ENCODE results near the gene LNPEP.

Gene LNPEP

DNA sequence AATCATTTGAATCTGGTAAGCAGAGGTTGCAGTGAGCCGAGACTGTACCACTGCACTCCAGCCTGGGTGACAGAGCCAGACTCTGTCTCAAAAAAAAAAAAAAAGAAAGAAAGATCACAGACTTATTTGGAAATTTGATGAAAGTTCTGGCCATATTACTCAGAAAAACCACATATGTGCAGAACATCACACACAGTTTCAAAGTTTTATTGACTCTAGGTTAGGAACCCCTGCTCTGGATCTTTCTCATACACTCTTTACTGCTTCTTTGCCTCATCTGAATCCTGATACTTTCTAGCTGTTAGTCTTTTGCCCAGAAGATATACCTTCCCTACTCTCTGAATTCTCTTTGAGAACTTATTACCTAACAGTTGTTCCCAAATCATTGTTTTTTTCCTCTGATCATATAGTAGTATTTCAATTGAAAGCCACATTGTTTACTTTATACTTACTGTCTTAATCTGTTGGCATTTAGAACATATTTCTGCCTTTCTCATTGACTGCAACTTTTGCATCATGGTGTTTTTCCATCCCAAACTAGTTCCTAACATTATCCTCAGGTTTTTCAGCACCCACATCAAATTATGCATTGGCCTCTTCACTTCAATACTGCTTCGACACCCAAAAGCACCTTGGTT, 68.7 kb downstream of the LNPEP start:
- DNase-seq = no peak

DNA sequence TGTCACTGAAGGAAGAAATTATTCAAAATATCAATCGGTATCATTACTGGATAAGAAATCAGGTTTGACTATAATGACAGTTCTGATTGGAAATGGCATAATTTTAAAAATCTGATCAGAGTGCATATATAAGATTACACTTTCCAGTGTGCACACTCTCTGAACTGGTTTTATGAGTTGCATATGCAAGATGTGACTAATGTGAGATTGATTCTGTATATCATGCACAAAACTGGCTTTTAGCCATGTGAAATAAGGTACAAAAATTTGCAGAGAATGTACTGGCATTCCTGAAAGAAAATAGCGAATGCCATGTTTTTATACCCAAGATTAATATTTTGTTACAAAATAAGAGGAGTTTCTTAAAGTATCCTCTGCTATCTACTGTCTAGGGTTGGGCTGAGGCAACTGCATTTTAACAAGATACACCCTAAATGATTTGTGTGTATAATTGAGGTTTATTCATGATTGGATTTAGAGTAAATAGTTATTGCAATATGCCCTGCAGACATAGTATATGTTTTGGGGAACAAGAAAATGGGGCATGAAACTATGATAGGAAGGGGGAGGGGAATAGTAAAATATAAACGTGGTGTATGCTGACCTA, 70.7 kb downstream of the LNPEP start:
- DNase-seq = no peak

DNA sequence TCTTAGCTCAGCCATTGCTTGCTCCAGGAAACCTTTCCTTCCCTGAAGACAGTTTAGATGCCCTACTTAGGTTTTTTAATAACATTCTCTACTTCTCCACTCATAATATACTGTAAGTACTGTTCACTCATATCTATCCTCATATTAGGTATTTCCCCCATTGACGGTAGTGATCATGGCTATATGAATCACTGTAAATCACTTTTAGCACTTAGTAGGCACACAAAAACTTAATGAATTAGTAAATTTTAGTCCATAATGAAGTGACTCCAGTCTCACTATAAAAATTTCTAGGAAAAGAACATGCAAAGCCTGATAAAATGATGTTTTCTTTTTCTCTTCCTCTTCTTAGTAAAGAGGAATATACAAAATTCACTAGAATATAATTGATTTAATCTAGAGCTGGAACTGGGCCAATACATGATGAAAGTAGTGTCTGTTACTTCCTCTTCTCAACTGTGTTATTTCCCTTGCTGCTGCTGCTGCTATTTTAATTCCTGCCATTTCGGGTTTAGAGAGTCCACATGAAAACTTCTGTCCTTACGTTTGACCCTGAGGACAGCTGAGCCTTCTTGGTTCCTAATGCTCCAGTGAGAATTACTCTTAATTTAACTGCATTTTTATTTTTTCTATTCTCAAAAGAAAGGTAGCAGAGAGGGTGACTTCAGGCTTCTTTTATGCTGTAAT, 73.5 kb downstream of the LNPEP start:
- DNase-seq = no peak

DNA sequence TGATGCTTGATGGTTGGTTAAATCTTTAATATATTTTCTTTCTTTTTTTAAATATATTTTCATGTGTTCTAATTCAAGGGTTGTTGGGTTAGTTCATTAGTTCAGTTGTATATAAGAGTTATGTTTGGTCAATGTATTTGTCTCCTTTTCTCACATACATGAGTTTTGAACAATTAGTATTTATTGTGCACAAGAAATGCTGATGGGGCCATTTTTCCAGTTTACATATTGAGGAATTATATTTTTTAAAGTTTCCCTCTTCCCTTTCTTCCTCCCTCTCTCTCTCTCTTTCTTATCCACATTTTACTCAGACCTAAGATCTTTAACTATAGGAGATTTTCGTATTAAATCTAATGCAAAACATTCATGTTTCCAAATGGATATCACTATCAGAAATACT, 74.0 kb downstream of the LNPEP start:
- DNase-seq = no peak

DNA sequence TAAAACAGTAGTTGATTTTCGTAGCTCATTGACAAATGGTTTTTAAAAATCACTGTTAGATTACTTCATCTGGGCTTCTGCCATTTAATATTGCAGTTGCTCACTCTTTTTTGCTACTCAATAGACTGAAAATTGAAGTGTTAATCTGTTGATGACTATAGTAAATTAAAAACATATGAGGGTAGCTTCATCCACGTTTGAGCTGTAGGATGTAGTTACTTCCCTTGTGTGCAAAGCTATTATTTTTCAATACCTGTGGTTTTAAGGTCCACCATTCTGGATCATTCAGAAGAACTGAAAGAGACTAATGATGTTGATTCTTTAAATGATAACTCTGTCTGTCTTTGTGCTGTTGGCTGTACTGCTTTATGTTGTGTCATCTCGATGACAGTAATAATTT, 74.7 kb downstream of the LNPEP start:
- no peak for DNase-seq

DNA sequence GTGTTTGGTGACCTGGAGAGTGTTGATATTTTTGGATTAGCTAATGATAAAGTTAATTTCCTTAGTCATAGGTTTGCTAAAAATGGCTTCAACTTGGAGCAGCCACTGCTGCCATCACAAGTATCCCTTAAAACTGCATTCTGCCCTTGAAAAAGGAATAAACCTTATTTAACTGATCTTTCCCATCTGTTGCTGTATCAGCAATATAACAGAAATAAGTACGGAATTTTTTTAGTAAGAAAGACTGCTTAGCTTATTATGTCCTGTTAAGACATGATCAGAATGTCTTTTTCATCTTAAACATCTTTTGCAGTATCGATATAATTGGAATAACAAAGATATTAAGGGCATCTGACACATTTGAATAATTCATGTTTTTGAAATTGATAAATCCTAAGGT, 75.7 kb downstream of the LNPEP start:
- no peak for DNase-seq

DNA sequence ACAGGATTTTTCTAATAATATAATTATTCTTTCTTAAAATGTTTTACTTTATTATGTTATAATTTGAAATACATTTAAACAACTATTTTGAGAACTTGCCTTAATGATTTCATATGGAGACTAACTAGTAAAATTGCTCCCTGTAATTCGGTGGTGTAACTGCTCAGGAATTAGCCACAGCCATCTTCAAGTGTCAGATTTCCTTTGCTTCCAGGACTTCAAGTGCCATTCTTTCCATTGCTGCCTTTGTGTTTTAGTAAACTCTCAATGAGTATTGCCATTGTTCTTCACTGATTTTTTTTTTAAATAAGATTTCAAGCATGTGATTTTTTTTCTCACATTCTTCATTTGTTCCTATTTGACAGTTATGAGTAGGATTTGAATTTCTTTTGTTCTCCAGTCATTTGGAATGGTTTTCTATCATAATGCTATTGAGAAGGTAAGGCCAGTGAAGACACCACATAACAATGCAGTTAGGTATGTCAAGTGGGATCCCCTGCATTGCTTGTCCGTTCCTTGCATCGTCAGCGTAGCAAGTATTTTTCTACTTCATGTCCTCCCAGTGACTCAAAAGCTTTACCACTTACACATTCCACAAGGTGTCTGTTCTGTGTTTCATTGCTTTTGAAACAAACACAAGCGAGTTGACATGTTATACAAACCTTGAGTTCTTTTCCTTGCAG, 83.7 kb downstream of the LNPEP start:
- DNase-seq = no peak

DNA sequence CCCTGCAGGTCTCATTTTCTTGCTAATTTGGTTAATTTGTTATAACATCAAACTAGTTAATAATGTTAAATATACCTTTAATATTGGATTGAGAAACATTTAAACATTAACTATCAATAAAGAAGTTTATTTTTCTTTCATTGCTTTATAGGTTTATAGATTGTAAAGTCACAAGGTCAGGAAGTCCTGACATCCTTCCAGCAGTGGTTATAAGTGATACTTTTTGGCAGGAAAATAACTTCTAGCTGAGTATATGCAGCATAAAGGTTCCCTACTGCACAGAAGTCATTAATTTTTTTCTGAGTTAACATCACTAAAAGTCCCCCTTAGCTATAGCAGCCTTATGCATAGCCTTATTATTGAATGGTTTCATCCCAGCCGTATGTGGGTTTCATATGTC, 85.5 kb downstream of the LNPEP start:
- no peak for DNase-seq

DNA sequence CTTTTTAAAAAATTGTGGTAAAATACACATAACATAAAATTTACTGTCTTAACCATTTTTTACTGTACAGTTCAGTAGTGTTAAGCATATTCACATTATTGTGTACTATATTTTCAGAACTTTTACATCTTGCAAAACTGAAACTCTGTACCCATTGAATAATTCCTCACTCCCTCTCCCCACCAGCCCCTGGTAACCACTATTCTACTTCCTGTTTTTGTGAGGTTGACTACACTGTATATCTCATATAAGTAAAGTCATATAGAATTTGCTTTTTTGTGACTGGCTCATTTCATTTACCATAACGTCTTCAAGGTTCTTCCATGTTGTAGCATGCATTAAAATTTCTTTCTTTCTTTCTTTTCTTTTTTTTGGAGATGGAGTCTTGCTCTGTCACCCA, 87.0 kb downstream of the LNPEP start:
- DNase-seq = no peak

DNA sequence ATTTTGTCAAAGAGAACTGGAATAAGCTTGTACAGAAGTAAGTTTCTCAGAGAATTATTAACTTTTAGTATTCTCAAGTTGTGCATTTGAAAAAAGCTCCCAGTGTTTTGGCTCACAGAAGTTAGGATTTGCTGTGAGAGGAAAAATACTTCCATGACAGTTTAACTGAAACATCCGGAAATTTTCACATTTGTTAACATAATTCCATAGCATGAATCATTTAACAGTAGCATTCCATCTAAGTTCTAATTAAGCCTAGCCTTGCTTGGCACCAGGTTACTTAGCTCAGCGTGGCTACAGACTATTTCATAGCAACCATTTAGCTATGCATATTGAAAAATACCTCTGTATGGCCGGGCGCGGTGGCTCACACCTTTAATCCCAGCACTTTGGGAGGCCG, 90.8 kb downstream of the LNPEP start:
- DNase-seq = no peak

DNA sequence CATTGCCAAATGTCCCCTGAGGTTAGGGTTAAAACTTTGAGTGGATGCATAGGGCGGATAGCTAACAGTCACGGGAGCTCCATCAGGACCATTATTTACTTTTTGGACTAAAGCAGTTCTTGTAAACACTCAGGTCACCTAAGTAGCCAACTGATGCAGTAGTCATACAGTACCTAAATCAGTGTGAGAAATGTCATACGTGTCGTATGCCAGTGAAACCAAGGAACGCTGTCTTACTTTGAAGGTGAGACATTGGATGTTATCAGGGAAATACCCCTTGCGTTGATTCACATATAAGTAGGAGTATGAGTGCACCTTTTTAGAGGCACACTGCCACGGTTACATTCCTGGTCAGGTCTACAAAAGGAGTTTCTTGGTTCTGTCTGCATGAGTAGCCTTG, 101.9 kb downstream of the LNPEP start:
- DNase-seq = peak; percentile 25

DNA sequence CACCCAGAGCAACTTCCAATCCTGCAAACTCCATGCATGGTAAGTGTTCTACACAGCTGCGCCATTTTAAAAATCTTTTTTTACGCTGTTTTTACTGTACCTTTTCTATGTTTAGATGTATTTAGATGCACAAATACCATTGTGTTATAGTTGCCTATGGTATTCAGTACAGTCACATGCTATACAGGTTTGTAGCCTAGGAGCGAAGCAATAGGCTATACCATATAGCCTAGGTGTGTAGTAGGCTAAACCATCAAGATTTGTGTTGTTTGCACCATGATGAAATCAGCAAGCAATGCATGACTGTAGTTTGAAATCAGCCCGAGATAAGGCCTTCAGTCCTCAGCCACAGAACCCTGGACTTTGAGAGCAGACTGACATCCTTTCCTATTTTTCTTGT, 105.4 kb downstream of the LNPEP start:
- no peak for DNase-seq

DNA sequence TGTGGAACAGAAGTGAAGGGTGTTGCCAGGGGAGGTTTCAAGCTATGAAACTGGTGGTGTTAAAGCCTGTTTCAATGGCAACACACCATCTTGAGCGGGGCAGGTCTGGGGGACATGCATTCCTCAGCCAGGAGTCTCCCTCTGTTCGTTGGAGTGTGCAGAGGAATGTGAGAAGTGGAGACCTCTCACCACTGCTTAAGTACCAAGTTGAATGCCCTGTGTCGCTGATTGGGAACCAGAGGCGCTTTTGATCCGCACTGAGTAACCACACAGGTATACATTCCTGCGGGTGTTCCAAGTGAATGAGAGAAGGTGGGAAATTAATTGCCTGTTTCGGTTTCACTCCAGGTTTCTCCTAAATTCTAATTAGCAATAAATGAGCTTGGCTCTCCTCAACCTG, 107.1 kb downstream of the LNPEP start:
- DNase-seq = no peak

DNA sequence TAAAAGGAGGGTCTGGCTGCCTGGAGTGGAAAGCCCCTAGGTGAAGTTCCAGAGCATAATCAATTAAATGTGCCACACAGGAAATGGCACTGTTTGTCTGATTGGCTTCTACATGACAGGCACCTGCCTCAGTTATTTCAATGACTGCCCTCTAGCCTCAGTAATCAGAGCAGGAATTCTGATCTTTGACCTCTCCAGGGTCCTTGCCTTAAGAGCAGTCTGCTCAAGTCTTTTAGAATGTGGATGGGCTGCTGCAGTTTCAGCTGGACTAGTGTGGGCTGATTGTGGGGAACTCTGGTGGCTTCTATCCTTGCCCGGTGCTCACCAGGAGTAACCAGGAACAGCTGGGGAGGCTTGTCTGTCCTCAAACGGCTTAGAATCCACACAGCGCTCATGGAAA, 107.6 kb downstream of the LNPEP start:
- DNase-seq = no peak

DNA sequence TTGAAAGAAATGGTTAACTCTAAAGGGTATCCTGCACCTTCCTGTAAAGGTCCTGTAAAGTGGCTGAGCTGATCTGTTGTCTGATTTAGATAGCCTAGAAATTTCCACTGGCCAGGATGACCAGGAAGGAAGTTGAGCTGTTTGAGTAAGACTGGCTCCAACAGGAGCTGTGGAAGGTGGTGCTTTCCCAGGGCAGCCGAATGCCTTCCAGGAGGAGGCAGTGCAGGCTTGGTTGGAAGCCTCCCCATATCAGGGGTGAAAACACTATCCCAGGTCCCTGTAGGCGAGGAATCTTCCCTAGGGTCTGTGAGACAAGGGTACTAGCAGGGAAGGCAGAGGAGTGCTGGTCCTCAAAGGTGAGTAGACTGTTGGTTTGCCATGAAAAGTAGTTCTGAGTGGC, 108.2 kb downstream of the LNPEP start:
- DNase-seq = no peak

DNA sequence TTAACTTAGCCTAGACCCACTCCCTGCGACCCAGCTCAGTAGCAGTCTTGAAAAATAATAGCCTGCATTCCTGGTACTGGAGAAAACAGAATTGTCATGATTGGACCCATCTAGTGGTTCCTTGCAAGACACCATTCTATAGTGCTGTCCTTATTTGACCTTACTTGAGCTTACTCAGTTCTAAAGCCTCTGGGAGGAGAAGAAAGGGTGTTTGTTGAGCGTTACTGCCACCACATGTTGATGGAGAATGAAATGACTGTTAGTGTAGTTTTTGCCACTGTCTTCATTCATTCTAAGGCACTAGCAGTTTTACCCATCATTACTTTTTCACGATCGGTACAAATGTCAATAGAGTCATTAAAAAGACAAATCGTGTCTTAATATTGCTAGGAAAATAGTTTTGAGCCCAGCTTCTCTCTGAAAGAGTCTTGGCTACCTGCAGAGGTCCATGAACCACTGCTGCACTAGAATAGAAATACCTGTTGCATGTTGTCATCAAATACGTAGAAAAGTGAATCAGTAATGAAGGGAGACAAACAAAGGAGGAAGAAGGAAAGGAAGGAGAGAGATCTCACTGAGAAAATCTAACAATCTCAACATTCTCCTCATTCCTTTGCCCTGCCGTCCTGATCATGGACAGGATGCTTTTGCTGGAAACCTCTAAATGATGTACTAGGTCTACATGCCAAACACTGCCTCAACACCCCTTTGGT, 110.5 kb downstream of the LNPEP start:
- no peak for DNase-seq

DNA sequence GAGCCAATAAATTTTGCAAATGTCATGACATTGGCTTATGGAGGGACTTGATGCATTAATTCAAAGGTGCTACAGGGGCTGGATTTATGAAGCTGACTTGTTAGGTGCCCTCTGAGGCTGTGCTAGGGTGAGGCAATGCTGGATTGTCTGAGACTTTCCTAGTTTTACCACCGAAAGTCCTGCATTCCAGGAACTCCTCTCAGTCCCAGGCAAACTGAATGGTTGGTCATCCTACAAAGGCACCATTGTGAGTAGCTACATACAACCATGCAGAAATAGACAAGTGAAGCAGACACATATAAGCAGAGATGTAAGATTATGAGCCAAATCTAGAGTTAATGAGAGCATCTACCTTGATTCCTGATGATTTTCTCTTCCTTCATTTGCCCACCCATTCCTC, 111.2 kb downstream of the LNPEP start:
- no peak for DNase-seq

DNA sequence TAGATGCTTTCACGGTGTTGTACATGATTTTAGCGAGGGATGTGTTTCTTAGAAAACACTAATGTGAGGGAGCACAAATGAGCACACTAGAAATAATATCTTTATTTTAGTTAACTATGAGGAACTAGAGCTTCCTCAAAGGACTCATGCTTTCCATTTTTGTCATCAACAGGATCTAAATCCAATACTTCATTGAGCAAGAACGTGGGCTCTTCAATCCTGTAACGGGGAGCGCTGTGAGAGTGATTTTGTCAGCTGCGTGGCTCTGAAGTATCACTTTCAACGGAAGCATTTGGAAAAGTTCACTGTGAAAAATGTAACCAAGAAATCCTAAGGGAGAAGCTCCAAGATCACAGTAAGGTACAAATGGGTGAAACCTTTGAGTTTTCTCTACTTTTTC, 113.3 kb downstream of the LNPEP start:
- DNase-seq = no peak

DNA sequence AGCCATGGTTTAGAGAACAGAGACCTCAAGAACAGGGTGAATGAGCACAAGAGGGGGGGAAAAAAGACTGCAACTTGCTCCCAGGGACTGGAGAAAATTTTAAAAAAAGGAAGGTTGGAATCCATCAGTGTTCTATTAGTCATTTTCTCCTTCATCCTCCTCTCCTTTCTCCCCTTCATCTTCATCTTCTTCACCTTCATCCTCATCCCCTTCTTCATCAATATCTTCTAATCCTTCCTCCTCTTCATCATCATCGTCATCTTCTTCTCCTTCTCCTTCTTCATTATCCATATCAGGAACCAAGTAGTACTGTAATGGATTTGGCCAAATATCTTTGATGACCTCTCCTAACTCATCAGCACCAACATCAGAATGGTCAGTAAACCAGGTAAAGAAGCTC, 120.4 kb downstream of the LNPEP start:
- no peak for DNase-seq

DNA sequence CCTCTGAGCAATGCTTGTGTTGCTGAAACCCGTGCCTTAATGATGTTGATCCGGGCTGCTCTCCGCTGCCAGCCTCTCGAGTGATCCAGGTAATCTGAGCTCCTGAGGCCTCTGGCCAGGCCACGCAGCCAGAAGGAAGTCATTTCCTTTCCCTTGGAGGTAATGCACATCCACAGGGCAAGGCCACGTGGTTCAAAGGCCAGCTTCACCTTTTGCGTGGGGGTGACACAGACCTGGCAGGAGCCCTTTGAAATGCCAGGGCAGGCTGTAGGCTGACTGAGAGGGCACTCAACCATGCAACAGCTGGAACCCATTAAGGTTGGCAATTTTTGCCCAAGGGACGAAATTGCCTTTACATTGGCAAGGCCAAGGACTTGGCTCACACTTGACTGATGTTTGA, 126.2 kb downstream of the LNPEP start:
- DNase-seq = peak; percentile 19

DNA sequence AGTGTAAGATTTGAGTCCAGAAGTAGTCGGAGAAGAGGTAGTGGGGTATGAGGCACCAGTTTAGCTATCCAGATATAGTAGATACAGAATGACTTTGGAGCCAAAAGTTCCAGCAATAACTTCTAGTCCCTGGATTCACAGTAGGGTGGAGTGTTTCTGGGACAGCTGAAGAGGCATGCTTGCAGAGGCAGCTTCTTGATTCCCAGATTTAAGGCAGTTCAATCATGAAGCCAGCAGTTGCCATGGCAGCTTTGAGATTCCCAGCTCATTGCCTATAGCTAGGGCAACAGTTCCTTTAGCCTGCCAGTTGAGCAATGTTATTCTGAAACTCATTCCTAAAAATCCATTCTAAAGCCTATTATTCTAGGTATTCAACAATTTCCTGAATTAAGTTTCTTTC, 127.4 kb downstream of the LNPEP start:
- no peak for DNase-seq

DNA sequence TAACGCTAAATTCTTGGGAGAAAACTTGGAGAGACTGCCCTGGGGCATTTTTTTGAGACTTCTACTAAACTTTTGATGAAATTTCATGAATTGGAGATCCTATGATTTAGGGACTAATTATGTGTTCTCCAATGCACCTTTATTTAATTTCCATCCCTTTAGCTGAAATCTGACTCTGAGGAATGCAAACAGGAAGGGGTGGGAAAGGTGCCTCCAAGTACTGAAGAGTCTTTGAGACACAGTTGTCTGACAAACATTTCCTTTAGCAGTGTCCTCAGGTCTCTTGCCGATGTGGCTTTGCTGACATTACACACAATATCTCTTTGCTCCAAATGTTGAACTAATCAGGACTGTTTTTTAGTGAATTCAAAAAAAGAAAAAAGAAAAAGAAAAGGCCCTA, 129.6 kb downstream of the LNPEP start:
- DNase-seq = no peak

DNA sequence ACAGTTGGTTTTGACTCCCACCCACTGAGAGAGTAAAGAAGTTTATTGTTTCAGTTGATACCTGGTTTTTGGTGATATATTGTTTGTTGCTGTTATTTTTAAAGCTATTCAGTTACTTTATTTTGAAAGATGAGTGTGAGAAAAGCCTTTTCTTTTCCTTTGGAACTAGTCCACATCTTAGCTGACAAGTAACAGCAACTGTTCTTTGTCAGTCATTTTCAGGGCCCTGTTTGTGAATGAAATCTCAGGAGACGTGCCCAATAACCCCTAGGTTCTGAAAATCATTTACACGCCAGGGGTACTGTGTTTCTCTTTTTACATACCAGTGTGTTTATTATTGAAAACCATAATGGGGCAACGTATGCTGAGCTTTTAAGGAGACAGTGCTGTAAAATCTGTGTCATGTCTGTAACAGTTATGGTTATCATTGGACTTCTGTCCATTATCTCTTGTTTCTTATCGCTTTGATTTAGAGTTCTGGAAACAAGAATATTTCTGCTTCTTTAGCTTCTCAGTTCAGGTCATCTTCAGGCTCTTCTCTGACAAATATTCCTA, 131.5 kb downstream of the LNPEP start:
- DNase-seq = no peak

Measured in NCI-H510A treated with DMSO at 0.1 percent for 48 hours (cell line).